Measurements from ENCODE around the gene PYDC1.
A peak's percentile ranks its signal among the peaks of the same experiment; 100 is the strongest.

The PYDC1 gene

DNA sequence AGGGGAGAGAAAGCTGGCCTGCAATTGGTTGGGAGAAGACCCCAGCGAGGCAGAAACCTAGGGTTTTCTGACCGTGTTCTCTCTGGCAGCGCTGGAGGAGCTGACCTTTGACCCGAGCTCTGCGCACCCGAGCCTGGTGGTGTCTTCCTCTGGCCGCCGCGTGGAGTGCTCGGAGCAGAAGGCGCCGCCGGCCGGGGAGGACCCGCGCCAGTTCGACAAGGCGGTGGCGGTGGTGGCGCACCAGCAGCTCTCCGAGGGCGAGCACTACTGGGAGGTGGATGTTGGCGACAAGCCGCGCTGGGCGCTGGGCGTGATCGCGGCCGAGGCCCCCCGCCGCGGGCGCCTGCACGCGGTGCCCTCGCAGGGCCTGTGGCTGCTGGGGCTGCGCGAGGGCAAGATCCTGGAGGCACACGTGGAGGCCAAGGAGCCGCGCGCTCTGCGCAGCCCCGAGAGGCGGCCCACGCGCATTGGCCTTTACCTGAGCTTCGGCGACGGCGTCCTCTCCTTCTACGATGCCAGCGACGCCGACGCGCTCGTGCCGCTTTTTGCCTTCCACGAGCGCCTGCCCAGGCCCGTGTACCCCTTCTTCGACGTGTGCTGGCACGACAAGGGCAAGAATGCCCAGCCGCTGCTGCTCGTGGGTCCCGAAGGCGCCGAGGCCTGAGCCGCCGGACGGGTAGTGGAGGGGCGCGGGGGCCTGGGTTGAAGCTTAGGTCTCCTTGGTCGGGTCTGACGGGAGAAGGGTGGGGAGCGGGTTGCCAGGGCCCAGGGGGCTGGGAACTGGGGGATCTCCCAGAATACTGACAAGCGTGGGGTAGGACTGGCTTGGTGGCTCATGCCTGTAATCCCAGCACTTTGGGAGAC lies 7.4 kb upstream of the PYDC1 start:
- DNase-seq = no peak
- in situ Hi-C loops (cut with HindIII; ENCODE audit: low pct_ligation_motif_present, low pct_unique_long_range_greater_than_20kb, low sequenced_read_pairs) = no loop called here

DNA sequence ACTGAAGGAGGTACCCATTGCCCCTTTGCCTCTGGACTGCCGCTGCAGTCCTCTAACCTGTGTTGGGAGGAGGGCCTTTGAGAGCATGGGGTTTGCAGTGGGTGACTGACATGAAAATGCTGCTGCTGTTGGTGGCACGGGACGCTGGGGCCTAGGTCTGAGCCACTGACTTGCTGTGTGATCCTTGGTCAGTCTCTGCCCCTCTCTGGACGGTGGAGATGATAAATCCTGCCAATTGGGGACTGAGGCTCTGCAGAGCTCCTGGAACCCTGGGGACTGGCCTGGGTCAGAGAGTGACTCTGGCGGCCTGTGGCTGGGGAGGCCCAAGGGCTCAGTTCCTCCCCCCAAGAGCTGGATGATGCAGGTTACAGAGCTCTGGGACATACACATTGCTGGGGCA lies 6.1 kb upstream of the PYDC1 start:
- DNase-seq = no peak
- in situ Hi-C loops (cut with HindIII; ENCODE audit: low pct_ligation_motif_present, low pct_unique_long_range_greater_than_20kb, low sequenced_read_pairs) = no loop called here

DNA sequence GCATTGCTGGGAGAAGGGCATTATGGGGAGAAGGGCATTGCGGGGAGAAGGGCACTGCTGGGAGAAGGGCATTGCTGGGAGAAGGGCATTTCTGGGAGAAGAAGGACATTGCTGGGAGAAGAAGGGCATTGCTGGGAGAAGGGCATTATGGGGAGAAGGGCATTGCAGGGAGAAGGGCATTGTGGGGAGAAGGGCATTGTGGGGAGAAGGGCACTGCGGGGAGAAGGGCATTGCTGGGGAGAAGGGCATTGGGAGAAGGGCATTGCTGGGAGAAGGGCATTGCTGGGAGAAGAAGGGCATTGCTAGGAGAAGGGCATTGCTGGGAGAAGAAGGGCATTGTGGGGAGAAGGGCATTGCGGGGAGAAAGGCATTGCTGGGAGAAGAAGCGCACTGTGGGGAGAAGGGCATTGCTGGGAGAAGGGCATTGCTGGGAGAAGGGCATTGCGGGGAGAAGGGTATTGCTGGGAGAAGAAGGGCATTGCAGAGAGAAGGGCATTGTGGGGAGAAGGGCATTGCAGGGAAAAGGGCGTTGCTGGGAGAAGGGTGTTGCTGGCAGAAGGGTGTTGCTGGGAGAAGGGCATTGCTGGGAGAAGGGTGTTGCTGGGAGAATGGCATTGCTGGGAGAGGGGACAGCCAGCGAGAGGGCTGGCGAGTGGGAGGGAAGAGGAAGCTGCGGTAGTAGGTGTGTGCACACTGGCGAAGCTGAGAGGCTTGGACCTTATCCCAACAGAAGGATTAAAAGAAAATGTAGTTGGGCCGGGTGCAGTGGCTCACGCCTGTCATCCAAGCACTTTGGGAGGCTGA lies 4.6 kb upstream of the PYDC1 start:
- no peak for DNase-seq
- in situ Hi-C loops (cut with HindIII; ENCODE audit: low pct_ligation_motif_present, low pct_unique_long_range_greater_than_20kb, low sequenced_read_pairs) = no loop called here

DNA sequence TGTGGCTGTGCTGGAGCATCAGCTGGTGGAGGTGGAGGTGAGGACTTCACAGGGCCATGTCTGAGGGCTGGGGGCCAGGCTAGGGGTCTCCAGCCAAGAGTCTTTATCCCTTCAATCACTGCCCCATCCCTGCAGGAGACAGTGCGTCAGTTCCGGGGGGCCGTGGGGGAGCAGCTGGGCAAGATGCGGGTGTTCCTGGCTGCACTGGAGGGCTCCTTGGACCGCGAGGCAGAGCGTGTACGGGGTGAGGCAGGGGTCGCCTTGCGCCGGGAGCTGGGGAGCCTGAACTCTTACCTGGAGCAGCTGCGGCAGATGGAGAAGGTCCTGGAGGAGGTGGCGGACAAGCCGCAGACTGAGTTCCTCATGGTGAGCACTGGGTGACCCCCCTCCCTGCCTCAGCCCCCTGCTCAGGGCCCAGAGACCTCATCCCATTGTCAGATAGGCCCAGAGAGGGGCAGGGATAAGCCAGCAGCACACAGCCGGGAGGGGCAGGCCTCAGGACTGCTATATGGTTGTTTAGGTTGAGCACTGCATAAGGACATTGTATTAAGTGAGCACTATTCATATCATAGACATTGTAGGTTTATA lies 2.3 kb upstream of the PYDC1 start:
- in situ Hi-C loops (cut with HindIII; ENCODE audit: low pct_ligation_motif_present, low pct_unique_long_range_greater_than_20kb, low sequenced_read_pairs) = no loop called here
- no peak for DNase-seq

DNA sequence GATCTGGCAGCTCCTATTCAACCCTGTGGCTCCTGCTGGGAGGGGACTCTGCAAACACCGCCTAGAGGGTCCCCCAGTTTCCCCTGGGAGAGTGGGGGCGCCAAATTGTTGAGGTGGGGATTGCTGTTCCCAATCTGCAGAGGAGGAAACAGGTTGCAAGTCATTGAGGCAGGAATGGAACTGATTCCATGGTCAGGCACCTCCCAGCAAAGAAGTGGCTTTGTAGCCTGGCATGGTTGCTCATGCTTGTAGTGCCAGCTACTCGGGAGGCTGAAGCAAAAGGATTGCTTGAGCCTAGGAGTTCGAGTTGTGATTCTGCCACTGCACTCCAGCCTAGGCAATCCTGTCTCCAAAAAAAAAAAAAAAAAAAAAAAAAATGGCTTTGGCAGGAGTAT lies 198 bp upstream of the PYDC1 start:
- DNase-seq = no peak

DNA sequence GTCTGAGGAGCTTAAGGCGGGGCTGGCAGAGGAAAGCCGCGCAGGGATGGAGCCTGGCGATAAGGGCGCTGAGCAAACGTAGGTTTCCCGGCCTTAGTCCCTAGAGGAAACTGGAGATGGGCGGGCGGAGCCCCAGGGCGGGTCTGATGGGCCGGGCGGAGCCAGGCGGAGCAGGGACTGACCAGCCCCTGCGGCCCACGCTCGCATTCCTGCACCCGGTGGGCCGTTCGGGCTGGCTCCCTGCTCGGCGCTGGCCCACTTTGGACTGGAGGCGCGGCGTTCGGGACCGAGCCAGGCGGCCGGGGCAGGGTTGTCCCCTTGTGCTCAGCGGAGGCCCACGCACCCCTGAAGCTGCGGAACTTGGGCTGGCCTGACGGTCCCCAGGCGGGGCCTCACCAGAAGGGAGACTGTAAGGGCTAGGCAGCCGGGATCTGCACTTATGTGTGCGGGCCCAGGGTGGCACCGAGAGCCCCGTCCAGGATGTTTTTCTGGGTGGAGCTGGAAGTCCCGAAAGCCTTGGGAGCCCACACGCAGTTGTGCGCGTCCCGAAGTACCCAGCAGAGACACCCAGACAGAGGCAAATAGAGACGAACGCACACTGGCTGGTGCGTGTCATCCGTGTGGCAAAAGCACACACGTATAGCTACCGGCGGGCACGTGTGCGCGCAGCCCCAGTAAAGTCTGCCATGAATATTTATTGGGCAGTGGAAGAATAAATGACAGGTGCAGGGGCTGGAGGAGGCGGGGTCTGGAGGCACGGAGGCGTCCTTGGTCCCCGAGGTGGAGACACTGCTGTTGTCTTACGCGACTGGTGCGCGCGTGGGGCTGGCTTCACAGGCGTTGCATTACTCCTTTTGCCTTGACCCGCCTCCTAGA lies 1.4 kb downstream of the PYDC1 start:
- in situ Hi-C loops (cut with HindIII; ENCODE audit: low pct_ligation_motif_present, low pct_unique_long_range_greater_than_20kb, low sequenced_read_pairs) = no loop called here
- DNase-seq = peak; percentile 71

More for the DNA sequence above, 198 bp upstream of the PYDC1 start:
- in situ Hi-C loops (cut with HindIII; ENCODE audit: low pct_ligation_motif_present, low pct_unique_long_range_greater_than_20kb, low sequenced_read_pairs) = no loop called here

DNA sequence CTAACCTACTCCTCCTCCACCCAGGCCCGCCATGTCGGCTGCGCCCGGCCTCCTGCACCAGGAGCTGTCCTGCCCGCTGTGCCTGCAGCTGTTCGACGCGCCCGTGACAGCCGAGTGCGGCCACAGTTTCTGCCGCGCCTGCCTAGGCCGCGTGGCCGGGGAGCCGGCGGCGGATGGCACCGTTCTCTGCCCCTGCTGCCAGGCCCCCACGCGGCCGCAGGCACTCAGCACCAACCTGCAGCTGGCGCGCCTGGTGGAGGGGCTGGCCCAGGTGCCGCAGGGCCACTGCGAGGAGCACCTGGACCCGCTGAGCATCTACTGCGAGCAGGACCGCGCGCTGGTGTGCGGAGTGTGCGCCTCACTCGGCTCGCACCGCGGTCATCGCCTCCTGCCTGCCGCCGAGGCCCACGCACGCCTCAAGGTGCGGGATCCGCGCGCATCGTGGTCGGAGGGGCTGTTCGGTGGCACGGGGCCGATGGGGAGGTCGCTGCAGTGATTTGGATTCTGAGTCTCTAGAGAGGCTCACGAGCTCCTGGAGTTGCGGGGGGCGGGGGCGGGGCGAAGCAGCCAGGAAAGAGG lies 2.1 kb downstream of the PYDC1 start:
- DNase-seq = no peak
- in situ Hi-C loops (cut with HindIII; ENCODE audit: low pct_ligation_motif_present, low pct_unique_long_range_greater_than_20kb, low sequenced_read_pairs) = no loop called here

DNA sequence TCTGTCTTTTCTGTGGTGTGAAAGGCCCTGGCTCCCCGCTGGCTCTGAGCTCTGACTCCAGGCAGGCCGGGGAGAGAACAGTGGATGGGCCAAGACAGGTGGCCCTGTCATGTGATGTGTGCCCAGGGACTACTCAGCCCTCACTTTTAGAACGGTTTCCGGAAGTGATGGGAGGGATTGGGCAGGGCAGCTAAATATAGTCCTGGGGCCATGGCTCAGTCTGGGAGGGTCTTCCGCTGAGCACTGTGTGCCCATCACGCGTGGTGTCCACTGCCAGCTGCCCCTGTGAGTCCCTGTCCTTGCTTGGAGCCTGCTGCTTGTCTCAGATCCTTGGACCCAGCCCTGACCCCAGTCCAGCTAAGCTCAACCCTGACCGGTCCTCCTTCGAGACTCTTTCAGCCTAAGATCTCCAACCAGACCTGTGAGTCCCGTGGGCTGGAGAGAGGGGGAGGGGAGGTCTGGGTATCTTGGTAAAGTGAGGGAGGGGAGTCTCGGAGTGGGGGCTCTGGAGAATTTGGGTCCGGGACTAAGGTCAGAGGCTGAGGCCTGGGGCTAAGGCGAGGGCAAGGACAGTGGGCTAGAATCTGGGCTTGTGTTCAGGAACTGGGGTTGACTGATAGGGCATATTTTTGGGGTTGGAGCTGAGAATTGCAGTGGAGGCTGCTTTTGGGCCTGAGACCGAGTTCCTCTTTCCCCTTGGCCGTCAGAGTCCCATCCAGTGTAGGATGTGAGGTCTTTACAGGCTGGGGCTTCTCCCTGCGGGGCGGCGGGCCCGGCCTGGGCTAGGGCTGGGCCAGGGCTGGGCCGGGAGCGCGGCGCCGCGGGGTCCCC lies 2.8 kb downstream of the PYDC1 start, which contains the start of gene TRIM72:
Gene TRIM72, plus strand, starts transcription at position 243 of the 831 bp plus-strand sequence. CDS start 620 bp downstream, outside the sequence.
- in situ Hi-C loops (cut with HindIII; ENCODE audit: low pct_ligation_motif_present, low pct_unique_long_range_greater_than_20kb, low sequenced_read_pairs) = no loop called here
- no peak for DNase-seq

DNA sequence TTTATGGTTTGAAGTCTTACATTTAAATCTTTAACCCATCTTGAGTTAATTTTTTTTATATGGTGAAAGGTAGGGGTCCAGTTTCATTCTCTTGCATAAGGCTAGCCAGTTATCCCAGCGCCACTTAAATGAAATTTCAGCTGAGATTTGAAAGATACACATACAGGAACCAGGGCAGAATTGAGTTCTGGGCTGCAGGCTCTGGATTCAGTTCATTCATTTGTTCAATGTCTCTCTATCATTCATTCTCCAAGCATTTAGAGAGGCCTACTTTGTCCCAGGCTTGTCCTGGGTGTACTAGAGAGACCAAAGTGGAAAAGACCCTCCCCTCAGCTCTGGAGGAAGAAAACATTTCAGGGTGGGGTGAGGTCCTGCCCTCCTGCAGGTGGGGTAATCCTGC lies 3.6 kb downstream of the PYDC1 start:
- no peak for DNase-seq
- in situ Hi-C loops (cut with HindIII; ENCODE audit: low pct_ligation_motif_present, low pct_unique_long_range_greater_than_20kb, low sequenced_read_pairs) = no loop called here

DNA sequence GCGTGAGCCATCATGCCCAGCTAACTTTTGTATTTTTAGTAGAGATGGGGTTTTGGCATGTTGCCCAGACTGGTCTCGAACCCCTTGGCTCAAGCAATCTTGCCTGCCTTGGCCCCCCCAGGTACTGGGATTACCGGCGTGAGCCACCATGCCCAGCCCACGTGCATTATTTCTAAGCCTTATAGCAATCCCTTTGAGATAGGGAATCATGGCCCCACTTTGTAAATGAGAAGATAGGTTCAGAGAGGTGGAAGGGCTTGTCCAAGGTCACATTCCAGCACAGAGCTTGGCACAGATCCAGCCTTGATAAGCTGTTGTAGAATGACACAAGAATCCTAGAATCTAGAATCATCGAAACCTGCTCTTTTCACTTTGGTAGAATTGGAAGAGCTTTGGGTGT lies 10.2 kb downstream of the PYDC1 start:
- no peak for DNase-seq
- in situ Hi-C loops (cut with HindIII; ENCODE audit: low pct_ligation_motif_present, low pct_unique_long_range_greater_than_20kb, low sequenced_read_pairs) = no loop called here

DNA sequence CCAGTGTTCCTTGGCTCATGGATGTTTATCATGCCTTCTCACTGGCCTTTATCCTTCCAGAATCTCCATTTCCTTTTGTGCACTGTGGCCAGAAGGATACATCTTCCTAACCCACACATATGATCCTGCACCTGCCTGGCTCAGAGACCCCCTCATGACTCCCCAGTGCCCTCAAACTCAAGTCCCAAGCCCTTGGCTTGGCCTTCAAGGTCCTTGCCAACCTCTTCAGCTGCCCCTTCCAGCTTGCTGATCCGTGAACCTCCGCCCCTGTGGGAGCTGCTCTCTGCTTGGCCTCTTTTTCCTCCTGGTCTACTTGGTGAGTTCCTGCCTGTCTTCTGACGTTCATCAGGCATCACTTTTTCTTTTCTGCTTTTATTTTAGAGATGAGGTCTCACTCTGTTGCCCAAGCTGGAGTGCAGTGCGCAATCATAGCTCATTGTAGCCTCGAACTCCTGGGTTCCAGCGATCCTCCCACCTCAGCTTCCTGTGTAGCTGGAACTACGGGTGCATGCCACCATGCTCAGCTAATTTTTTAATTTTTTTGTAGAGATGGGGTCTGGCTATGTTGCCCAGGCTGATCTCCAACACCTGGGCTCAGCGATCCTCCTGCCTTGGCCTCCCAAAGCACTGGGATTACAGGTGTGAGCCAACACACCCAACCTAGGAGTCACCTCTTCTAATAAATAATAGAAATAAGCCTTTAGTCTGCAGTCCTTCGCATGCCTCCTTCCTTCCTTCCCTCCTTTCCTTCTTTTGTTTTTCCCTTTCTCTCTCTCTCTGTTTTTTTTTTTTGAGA lies 11.9 kb downstream of the PYDC1 start:
- DNase-seq = no peak
- in situ Hi-C loops (cut with HindIII; ENCODE audit: low pct_ligation_motif_present, low pct_unique_long_range_greater_than_20kb, low sequenced_read_pairs) = no loop called here

DNA sequence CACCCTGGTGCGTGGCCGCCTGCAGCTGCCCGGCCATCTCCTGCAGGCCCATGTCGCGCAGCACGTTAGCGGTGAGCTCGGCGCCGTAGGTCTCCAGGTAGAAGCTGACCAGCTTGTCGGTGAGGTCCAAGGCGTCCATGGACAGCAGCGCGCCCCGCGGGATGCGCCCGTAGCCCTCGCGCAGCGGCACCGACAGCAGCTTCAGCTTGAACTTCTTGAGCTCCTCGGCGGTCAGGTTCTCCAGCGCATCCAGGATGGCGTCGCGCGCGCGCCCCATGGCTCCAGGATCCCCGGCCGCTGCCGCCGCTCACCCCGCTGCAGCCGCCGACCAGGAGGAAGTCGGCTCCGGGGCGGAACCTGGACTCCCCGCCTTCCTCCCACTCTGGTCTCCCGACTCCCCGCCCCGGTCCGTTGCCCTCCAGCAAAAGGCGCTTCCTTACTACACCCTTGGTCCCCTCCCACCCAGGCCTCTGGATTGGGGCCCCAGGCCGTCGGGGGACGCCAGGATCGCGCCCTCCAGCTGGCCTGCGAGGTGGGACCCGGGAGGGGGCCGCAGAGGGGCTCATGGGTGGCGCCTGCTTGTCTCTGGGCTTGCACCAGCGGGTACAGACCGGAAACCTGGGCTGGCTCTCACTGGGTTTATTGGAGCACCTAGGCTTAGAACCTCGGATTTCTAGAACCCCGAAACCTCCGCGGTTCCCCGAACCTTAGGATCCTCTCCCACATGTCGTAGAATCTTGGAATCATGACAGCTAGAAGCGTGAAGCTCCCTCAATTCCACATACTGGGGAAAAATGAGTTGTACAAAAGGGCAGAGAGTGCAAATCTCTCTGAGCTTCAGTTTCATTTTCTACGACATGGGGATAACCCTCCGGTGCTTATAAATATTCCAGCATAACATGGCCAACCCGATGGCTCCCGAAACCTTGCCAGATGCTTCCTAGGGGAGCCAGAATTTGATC lies 14.2 kb downstream of the PYDC1 start, which contains the start of gene PYCARD:
Gene PYCARD, minus strand, starts transcription at position 347 of the 962 bp plus-strand sequence. Its CDS starts 70 bp downstream, at position 277.
- DNase-seq = peak; percentile 48
- in situ Hi-C loops (cut with HindIII; ENCODE audit: low pct_ligation_motif_present, low pct_unique_long_range_greater_than_20kb, low sequenced_read_pairs) = no loop called here

DNA sequence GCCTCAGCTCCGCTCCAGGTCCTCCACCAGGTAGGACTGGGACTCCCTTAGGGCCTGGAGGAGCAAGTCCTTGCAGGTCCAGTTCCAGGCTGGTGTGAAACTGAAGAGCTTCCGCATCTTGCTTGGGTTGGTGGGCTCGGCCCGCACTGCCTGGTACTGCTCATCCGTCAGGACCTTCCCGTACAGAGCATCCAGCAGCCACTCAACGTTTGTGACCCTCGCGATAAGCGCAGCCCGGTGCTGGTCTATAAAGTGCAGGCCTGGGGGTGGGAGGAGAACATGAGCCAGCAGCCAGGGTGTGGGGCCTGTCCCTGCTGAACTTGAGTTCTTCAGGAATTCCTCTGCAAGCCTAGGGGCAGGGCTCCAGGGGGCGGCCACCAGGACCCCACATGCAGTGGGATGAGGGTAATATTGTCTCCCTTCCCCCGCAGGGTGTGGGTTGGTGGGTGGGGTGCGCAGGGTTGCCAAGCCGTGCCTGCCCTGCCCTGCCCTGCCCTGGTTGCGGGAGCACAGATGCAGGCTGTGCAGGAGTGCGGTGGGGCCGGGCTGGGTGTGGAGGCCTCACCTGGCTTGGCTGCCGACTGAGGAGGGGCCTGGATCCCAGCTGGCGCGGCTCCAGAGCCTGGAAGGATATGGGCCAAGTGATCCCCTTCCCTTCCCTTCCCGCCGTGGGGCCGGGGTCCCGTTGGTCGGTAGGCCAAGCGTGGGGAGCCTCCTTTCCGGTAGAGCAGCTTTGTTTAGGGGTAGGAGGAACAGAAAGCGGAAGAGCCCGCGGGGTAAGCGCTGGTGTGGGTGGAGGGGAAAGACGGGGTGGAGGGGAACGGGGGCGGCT lies 15.1 kb downstream of the PYDC1 start:
- in situ Hi-C loops (cut with HindIII; ENCODE audit: low pct_ligation_motif_present, low pct_unique_long_range_greater_than_20kb, low sequenced_read_pairs) = no loop called here
- DNase-seq = no peak

DNA sequence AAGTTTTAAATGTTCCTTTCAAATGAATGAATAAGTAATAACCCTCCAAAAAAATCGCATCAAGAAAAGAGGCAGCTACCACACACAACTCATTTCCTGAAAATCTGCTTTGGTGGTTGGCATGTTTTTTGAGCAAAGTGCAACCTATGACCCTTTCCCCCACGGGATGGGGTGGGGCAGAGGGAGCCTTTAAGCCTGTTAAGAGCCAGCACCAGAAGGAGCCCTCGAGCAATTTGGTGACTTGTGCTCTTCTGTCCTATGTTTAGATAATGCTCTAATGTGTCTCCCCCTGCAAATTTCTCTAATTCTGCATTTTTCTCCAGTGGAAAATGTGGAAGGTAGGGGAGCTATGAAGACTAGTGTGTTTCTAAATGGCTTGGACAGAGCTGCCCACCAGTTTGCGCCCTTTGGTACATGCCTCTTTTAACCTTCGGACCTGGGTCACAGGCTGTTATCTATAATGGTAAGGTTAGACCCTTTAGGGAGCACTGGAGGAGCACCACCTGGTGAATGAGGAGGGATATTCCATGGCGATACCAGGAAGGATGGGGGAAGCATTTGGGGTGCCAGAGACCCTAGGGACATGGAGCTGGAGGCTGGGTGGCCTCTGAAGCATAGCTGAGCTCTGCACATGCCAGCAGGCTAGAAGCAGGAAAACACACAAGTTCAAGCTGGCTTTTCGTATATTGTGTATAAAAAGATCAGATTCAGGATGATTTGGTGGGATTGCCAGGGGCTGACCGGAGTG lies 15.9 kb downstream of the PYDC1 start:
- in situ Hi-C loops (cut with HindIII; ENCODE audit: low pct_ligation_motif_present, low pct_unique_long_range_greater_than_20kb, low sequenced_read_pairs) = no loop called here
- no peak for DNase-seq
